ENCODE data around the gene FADS6.

FADS6 gene, protein sequence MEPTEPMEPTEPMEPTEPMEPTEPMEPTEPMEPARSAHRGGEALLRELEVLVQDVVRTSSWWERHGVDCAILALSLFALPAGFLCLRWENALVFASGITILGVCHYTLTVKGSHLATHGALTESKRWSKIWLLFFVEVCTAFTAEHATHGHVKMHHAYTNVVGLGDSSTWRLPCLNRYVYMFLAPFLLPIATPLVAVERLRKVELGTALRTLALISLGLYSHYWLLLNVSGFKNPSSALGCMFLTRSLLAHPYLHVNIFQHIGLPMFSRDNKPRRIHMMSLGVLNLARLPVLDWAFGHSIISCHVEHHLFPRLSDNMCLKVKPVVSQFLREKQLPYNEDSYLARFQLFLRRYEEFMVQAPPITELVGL

DNA sequence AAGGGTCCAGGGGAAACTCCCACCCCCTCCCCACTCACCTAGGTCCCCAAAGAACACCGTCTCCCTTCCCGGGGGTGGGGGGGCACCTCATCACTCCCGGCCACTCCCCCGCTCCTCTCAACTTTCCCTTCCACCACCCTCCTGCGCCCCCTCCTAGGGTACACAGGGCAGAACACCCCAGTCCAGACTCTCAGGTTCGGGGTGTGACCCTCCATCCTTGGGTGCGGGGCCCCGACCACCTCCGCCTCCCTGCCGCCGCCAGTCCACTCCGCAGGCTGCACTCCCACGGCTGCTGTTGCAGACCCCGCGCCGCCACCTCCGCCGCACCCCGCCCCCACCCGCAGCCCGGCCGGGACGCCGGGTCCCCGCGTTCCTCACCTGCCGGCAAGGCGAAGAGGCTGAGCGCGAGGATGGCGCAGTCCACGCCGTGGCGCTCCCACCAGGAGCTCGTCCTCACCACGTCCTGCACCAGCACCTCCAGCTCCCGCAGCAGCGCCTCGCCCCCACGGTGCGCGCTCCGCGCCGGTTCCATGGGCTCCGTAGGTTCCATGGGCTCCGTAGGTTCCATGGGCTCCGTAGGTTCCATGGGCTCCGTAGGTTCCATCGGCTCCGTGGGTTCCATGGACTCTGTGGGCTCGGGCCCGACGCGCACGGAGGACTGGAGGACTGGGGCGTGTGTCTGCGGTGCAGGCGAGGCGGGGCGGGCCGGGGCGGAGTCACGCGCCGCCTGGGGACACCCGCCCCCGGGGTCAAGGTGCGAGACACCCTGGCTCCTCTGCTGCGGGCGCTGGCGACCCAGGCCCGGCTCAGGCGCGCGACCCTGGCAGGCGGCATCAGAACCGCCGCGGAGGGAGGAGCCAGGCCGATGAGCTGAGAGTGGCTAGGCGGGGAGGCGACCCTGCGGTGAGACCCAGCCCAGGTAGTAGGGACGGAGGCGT is at the start of gene FADS6:
TSS of gene FADS6 (minus strand) at position 660 of the 938 bp plus-strand sequence. CDS start at position 622, 38 bp downstream.
- DNase-seq, result no peak

DNA sequence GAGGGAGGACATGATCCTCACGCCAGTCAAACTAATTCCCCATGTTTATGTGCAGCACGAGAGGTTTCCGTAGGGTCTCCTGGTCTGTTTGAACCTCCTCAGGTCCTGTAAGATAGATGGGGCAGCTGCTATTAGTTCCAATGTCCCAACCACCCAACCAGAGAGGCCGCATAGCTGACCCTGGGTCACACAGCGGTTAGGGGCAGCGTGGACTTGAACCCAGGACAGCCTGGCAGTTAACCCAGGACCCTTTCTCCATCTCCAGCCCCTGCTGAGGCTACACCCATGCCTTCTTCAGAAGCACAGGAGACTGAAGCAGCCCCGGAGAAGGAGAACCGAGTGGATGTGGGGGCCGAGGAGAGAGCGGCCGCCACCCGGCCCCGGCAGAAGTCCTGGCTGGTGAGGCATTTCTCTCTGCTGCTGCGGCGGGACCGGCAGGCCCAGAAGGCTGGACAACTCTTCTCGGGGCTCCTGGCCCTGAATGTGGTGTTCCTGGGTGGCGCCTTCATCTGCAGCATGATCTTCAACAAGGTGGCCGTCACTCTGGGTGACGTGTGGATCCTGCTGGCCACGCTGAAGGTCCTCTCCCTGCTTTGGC is 47.8 kb upstream of the FADS6 start:
- DNase-seq, result no peak

DNA sequence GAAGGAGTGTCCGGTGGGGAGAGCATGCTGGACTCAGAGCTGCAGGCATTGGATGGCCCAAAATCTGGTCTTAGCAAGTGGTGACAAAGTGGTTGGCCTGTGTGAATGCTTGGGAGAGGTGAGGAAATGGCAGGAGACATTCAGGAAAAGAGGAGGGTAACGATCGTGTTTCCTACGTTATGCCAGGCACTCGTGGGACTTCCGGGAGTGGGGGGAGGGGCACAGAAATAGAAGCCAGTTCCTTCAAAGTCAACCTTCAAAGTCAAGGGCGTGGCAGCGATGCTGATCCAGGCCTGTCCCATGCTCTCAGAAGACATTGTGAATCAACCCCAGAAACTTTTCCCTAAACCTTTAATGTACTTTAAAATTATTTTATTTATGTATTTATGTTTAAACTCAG is 46.1 kb upstream of the FADS6 start:
- no peak for DNase-seq

DNA sequence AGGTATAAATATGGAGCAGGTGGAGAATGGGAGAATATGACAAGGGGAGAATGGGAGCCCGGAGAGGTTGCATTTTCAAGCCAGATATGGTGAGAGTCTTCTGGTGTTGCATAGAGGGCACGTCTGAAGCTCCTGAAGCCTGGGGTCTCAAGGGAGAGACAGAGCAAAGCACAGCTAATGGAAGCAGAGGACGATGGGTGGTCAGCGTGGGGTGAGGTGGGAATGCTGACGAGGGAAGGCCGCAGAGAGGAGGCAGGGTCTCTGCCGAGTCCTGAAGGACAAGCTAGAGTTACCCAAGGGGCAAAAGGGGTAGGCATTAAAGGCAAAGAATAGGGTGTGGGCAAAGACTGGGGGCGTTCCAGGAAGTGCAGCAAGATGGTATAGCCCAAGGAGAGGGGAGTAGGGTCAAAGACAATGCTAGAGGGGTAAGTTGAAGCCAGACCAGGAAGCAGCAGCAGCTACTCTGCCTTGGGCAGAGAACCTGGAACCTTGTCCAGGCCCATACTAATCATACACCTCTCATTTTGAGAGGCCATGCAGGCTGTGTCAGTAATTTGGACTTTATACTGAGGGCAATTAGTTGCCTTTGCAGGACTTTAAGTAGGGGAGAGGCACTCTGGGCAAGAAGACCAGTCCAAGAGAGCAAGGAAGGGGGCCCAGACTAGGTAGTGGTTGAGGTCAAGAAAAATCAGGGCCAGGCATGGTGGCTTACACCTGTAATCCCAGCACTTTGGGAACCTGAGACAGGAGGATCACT is 44.9 kb upstream of the FADS6 start:
- DNase-seq, result no peak

DNA sequence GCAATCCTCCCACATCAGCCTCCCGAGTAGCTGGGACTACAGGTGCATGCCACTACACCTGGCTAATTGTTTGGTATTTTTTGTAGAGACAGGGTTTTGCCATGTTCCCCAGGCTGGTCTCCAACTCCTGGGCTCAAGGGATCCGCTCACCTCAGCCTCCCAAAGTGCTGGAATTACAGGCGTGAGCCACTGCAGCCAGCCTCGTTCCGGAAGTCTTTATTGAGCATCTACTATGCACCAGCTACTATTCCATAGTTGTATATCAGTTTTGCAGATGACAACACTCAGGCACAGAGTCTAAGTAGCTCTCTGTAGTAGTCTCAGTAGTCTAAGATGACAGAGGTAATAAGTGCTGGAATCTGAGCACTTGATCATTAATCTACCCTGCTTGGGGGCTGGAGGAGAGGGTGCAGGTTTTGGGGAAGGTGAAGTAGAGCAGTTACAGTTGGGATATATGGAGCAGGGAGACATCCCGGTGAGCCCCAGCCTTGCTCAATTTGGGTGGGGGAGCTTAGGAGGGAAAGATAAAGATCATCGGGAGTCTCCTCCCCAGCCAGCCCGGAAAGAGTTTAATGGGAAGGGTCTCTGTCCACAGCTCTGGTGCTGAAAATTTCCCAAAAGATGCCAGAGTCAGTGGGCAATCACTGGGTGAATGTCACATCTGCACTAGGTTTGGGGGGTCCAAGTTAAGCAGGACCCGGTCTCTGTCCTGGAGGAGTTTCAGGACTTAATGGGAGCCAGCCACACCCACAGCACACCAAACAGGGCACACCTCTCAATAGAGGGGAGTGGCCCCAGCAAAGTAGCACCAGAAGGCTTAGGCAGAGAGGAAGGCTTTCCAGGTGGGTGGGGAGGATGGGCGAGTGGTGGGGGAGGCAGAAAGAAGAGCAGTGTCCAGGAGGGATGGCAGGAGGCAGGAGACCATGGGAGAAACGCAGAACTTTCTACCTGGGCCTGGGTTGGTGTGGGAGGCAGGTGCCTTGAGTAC is 43.9 kb upstream of the FADS6 start:
- no peak for DNase-seq

DNA sequence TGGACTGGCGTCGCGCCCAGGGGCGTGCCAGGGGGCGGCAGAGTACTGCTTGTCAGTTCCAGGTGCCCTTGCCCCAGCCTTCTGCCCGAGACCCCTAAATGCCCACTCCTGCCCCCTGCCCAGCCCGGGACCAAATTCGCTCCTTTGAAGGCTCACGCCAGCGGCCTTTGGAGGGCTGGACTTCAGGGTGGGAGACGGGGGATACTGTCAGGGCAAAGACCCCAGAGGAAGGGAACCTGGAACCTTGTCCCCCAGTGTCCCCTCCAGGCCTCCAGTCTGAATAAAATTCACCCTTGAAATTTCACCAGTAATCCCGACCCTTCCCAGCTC is 43.0 kb upstream of the FADS6 start:
- no peak for DNase-seq

DNA sequence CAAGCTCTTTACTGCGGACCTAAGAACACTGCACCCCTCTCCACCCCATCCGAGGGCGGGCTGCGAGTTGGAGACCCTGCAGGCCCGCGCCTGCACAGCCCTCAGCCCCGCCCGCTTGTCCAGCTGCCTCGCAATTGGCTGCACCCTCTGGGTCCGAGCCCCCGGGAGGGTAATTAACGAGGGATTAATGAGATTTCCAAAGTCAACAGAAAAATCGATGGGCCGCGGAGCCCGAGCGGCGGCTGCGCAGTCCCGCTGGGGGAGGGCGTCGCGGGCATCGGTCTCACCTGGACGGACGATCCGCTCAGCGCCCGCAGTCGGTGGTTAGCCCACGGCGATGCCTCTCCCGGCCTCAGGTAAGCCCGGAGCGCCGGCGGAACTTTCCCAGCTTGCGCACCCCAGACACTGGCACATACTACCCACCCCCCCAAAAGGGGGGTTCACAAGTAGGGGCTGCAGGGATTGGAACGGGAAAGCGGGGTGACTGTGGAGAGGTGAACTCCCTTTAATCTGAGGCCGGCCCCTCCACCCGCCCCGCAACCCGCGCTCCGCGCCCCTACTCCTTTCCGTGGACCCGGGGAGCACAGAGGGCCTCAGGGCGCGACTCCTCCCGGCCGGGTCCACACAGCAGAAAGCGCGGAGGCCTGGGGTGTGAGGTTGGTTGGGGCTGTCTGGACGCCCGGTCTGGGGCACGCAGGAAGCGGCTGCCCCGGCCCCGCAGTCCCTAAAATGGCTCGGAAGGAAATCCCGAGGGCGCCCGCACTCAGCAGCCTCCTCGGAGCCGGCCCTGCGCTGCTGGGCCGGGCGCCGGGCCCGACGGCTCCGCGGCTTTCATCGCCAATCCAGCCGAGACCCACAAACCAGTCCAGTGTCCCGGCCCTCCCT is 42.4 kb upstream of the FADS6 start, which contains the start of gene OTOP3:
TSS of gene OTOP3 (plus strand) at position 314 of the 885 bp plus-strand sequence. CDS start at position 338, 24 bp downstream.
- no peak for DNase-seq

DNA sequence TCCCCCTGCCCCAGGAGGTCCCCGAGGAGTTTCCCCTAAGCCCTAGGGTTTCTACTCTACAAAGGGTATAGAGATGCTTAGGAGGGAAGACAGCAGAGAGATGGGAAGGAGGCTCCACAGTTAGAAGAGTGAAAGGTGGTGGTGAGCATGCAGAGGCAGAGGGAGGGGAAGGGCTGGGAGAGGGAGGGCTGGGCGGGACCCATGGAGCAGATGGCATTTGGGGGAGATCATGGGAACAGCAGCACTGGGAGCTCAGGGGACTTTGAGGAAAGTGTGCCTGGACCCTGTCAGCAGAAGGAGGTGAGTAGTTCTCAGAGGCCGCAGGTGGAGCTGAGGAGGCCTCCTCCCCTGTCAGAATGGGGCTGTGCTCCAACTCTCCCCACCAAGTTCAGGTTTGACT is 41.6 kb upstream of the FADS6 start:
- DNase-seq, result no peak

DNA sequence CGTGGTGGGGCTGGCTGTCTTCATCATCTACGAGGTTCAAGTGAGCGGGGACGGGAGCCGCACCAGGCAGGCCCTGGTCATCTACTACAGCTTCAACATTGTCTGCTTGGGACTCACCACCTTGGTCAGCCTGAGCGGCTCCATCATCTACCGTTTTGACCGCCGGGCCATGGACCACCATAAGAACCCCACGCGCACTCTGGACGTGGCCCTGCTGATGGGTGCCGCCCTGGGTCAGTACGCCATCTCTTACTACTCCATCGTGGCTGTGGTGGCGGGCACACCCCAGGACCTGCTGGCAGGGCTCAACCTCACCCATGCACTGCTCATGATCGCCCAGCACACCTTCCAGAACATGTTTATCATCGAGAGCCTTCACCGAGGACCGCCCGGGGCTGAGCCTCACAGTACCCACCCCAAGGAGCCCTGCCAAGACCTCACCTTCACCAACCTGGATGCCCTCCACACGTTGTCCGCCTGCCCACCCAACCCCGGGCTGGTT is 37.2 kb upstream of the FADS6 start:
- no peak for DNase-seq

DNA sequence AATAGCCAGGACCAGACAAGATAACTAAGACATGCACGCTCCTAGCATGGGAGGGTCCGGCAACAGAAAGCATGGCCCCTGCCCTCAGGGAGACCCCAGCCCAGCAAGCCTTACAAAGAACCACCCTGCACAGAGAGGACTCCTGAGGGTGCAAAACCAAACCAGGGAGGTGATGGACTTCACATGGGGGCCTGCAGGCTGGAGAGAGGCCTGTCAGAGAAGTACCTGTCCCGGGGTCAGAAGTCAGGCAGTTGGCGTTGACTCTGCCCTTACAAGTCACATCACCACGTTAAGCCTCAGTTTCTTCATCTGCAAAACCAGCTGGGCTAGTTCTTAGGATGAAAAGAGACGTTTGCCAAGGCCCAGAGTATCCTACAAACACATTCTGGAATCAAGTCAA is 35.4 kb upstream of the FADS6 start:
- no peak for DNase-seq

DNA sequence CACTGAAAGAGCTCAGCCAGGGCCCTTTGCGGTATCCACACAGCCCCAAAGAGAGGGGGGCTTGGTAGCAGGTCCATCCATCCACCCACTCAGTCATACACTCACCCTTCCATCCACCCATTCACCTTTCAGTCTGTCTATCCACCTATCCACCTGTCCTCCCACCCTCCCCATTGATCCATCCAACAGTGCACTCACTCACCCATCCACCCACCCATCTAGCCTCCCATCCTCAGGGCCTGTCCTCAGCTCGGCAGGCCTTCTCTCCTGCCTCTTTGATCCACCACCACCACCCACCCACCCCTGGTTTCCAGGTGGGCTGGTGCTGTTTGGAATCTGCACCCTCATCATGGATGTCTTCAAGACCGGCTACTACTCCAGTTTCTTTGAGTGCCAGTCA is 31.8 kb upstream of the FADS6 start:
- no peak for DNase-seq

DNA sequence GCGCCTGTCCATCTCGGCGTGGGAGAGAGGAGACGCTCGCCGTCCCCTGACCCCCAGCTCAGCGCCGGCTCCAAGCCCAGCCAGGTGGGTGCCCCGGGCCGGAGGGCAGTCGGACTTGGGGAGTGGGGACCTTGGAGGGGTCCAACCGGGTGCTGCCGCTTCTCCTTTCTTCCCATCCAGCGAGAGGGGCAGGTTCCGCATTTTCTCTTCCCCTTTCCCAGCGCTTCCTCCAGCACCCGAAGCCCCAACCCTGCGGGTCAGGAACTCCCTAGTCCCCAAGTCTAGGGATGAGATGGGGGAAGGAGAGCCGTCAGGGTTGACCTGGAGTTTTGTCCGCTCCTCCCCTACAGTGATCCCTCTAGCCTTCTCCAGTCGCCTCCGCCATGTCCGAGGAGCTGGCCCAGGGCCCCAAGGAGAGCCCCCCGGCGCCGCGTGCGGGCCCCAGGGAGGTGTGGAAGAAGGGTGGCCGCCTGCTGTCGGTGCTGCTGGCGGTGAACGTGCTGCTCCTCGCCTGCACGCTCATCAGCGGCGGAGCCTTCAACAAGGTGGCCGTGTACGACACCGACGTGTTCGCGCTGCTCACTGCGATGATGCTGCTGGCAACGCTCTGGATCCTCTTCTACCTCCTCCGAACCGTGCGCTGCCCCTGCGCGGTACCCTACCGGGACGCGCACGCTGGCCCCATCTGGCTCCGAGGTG is 31.0 kb upstream of the FADS6 start, which contains the start of gene OTOP2:
TSS of gene OTOP2 (plus strand) at position 24 of the 699 bp plus-strand sequence. CDS start at position 384, 360 bp downstream.
- DNase-seq, result no peak

DNA sequence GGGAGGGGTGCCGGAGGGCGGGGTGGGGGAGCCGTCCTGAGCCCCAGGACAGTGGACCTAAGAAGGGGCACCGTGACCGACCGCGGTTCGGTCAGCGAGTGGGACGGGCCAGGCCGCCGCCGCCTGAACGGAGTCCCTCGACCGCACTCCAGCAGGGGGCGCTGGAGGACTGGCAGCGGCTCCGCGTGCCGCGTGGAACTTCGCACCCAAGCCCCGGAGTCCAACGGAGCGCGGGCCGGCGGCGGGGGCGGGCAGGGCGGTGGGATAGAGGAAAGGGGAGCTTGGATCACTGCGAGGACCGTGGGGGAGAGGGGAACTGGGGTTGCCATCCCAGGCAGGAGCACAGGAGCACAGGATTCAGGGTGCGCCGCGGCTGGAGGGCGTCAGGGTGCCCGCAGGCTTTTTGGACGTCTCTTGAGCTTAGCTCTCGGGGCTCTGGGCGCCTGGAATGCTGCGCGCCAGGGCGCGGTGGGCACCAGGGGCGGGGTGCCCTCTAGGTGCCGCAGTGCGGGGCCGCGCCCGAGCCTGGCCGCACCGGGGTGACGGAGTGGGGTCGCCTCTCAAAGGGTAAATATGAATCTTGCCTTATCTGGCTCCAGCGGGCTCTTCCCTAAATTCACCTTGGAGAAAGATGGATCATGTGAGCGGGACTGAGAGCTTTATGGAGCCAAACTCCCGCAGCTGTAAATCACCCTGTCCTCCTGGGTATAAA is 30.3 kb upstream of the FADS6 start:
- DNase-seq, result peak; percentile 68

DNA sequence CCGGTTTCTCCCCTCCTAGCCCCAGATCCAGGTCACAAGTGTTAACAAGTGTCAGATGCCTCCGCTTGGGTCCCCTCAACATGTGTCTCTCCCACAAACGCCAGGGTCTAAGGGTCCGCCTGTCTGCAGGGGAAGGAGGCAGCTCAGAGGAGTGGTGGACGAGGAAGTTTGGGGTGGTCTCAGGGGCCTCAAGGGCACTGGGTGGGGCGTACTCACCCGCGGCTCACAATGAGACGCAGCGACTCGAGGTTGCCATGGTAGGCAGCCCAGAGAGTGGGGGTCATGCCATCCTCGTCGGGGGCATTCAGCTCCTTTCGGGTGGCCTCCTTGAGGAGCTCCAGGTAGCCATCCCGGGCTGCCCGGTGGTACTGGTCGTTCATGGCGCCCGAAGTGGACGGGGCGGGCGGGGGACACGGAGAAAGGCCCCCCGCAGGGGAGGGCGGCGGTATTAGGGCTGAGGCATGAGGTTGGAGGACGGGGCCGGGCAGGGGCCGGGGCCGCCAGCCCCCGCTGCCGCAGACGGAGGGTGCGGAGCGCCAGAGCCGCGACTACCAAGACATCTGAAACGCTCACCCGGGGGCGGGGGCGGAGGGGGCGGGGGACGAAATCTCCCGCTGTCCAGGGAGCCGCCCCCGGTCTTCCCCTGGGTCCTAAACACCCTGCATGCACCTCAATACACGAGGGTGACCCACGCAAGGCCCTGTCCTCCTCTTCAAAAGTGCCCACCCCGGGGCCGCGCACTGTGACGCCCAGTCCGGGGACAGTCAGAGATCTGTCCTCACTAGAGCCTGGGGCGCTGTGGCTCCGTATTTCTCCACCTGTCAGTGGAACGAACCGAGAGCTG is 29.5 kb upstream of the FADS6 start, which contains the start of gene USH1G:
TSS of gene USH1G (minus strand) at position 562 of the 844 bp plus-strand sequence. CDS start at position 380, 182 bp downstream.
- peak; percentile 14 for DNase-seq

DNA sequence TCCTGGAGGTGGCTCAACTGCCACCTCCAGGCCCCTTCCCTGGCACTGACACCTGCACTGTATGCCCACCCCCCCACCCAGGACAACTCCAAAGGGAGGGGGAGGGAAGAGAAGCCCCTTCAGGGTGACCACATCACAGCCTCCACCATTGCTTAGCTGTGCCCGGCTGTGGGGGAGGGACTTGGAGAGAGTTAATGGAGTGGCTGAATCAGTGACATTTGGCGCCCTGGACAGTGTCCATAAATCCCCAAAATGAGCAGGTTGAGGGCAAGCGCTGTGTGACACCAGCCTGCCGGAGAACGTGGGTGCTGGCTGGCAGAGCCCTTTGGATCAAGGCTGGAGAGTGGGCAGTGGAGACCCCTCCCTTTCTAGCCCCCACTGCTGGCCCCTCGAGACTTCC is 28.7 kb upstream of the FADS6 start:
- DNase-seq, result no peak

DNA sequence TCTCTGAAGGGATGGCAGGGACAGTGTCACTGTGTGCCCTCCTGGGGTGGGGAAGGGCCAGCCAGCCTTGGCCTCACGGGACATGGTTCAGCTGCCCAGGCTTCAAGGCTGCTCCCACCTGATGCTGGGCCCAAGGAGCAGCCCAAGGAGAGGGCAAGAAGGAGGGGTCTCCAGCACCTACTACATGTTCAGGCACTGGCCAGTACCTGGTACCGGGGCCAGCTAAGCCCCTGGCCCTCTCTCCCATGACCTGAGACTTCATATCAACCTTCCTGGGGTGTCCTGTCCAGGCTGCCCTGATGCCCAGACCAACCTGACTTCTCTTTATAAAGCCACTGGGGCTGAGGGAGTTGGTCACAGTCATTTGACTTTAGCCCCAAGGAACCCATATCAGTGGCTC is 28.3 kb upstream of the FADS6 start:
- no peak for DNase-seq

DNA sequence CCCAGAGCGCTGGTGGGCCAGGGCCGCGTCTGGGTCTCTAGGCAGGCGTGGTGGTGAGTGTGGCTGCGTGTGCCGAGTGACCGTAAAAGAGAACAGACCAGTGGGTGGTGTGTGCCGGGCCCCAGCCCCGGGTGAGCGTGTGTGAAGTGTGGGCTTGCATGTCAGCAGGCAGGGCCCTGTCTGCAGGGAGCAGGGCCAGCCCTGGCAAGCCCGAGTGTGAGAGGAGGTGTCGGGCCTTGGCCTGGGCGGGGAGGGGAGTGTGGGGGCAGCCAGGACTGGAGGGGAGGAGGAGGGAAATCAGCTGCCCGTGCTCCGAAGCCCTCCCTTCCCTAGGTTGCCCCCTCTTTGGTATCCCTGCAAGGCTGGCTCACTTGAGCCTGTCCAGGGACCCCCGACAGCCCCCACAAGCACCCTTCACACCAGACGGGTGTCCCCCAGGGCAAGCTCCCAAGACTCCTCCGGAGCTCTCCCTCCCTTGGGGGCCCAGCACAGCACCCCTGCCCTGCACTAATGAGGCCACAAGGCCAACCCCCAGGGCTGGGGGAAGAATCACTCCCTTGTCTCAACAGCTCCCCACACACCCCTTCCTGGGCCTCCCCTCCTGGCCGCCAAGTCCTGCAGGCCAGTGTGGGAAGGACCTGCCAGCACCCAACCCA is 27.7 kb upstream of the FADS6 start:
- no peak for DNase-seq
